GM18858 (cell line): ENCODE measurements around the gene AFF4.
"Not testable (repeated sequence)": the region's sequence is repeated elsewhere in the genome, so short reads cannot be mapped to it uniquely, and the experiment has no call there.

ENCODE experiments used
- ATAC-seq: cut with Tn5 transposase; IDR thresholded peaks from one replicate; pipeline ENCODE4 v1.9.1; 2021; ENCODE audit not compliant: unreplicated experiment

The AFF4 gene

DNA sequence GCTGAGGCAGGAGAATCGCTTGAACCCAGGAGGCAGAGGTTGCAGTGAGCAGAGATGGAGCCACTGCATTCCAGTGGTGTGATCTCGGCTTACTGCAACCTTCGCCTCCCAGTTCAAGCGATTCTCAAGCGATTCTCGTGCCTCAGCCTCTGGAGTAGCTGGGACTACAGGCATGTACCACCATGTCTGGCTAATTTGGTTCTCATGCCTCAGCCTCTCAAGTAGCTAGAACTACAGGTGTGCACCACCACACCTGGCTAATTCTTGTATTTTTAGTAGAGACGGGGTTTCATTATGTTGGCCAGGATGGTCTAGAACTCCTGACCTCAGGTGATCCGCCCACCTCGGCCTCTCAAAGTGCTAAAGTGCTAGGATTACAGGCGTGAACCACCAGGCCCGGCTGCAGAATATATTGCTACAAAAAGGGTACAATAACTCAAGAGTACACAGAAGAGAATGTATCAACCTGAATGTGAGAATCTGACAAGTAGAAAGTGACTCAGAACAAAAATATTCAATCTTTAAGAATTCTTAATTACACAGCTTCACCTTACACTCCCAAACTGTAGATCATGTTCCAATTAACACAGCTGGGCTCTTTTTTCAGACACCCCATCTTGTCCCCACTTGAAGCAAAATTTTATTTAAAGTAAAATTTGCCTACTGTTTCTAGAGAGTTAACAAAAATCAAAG is 2.2 kb downstream of the AFF4 start:
- not testable (repeated sequence) for ATAC-seq

DNA sequence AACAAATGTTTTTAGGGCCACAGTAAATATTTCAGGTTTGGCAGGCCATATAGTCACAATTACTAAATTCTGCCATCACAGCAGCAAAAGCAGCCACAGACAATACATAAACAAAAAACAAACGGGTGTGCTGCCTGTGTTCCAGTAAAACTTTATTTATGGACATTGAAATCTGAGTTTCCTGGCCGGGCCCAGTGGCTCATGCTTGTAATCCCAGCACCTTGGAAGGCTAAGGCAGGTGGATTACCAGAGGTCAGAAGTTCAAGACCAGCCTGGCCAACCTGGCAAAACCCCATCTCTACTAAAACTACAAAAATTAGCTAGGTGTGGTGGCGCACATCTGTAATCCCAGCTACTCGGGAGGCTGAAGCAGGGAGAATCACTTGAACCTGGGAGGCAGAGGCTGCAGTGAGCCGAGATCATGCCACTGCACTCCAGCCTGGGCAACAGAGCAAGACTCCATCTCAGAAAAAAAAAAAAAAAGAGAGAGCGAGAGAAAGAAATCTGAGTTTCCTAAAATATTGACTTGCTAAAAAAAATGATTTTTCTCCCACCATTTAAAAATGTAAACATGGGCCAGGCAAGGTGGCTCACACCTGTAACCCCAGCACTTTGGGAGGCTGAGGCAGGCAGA is 7.2 kb downstream of the AFF4 start:
- ATAC-seq: not testable (repeated sequence)

DNA sequence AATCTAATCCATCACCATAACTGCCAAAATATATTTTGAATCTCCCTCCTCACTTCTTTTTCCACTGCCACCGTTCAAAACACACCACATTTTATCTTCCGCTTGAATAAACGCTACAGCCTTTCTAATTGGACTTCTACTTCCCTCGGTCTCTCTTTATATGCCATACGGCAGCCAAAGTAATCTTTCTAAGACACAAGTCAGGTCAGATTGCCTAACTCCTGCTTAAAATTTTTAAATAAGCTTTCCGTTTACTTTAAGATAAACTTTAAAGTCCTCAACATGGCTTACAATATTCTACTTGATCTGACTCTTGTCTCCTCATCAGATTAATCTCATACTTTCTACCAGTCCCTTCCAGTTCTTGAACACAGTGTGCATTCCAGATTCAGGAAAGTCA is 9.7 kb downstream of the AFF4 start:
- no peak for ATAC-seq

DNA sequence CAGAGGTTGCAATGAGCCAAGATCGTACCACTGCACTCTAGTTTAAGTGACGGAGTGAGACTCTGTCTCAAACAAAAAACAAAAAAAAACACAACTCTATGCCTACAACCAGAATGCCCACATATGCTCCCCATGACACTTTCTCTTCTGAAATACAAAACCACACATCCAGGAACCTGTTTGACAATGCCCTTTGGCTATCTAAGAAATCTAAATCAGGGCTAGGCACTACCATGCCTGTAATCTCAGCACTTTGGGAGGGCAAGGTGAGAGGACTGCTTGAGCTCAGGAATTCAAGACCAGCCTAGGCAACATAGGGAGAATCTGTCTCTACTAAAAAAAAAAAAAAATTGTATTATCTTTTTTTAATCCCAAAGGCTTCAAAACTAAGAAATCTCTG is 10.6 kb downstream of the AFF4 start:
- ATAC-seq: no peak

DNA sequence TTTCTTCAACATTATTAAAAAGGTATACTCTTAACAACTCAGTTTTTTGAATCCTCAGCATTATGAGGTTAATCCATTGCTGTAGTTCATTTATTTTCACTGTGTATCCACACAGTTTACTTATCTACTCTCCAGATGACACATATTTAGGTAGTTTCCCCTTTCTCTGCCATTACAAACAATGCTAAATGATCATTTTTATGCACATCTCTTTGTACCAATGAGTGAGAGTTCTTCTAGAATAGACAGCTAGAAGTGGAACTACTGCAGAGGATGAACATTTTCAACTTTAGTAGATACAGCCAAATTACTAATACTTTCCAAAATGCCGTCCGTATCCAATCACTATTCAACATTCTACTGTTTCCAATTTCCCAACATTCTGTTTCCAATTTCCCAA is 11.5 kb downstream of the AFF4 start:
- no peak for ATAC-seq

DNA sequence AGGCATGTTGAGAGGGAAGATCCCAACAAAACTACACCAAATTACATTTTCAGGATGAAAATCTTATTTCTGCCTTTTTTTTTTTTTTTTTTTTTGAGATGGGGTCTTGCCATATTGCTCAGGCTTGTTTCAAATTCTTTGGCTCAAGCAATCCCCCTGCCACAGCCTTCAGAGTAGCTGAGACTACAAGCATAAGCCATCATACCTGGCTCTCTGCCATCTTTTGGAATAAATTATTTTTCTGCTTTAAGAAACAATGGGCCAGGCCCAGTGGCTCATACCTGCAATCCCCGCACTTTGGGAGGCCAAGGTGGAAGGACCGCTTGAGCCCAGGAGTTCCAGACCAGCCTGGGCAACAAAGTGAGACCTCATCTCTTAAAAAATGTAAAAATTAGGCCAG is 14.3 kb downstream of the AFF4 start:
- no peak for ATAC-seq

DNA sequence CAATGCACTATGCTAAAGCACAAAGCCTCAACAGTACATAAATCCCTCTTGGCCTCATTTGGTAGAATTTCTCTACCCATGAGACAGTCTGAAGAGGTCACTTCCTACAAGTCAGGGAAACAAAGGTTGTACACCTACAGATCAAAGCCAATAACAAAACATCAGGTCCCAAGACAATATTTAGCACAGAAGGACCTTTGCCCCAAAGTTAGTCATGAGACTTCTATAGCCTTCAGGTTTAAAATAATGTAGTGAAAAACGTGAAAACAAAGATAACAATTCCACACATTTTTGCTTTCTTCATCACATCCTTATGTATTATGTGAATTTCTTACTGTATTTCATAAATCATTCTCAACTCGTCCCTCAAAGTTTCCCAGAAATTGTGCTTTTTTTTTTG is 15.8 kb downstream of the AFF4 start:
- ATAC-seq: no peak

DNA sequence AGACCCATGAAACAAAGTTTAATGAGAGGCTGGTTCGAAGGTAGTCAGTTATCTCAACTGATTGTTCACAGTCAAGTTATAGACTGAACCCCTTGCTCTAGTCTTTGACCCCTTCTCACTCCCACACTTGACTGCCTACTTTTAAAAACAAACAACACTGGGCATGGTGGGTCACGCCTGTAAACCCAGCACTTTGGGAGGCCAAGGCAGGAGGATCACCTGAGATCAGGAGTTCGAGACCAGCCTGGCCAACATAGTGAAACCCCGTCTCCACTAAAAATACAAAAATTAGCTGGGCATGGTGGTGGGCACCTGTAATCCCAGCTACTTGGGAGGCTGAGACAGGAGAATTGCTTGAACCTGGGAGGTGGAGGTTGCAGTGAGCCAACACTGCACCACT is 18.1 kb downstream of the AFF4 start:
- ATAC-seq: not testable (repeated sequence)

DNA sequence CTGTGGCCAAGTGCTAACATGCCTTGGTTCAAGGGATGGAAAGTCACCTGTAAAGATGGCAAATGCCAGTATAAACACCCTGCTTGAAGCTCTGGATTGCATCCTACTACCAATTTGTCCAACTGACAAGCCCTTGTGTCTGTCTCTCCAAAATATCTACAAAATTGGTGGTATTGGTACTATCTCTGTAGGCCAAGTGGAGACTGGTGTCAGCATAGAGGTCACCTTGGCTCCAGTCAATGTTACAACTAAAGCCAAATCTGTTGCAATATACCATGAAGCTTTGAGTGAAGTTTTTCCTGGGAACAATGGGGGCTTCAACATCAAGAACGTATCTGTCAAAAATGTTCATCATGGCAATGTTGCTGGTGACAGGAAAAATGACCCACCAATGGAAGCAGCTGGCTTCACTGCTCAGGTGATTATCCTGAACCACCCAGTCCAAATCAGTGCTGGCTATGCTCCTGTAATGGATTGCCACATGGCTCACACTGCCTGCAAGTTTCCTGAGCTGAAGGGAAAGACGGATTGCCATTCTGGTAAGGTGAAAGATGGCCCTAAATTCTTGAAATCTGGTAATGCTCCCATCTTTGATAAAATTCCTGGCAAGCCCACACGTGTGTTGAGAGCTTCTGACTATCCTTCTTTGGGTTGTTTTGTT is 19.9 kb downstream of the AFF4 start:
- no peak for ATAC-seq

DNA sequence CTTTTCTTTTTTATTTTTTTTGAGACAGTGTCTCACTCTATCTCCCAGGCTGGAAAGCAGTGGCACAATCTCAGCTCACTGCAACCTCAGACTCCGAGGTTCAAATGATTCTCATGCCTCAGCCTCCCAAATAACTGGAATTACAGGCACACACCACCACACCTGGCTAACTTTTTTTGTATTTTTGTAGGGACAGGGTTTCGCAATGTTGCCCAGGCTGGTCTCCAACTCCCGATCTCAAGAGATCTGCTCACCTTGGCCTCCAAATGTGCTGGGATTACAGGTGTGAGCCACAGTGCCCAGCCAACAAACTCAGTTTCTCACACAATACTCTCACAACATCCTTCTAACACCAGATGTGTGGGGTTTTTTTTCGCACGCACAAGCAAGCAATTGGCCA is 22.1 kb downstream of the AFF4 start:
- no peak for ATAC-seq

DNA sequence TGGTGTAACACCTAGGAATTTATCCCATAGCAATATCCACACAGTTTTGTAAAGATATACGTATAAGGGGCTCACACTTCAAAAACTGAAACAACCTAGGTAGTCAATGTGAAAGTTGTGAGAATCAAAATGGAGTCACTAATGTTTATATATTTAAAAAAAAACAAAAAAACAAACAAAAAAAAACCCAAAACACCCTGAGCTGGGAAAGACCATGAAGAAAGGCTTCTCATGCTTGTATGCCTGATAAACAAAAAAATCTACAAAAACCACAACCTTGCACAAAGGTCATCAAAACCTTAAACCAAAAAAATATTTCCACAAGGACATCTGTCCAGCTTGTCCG is 35.4 kb downstream of the AFF4 start:
- no peak for ATAC-seq

DNA sequence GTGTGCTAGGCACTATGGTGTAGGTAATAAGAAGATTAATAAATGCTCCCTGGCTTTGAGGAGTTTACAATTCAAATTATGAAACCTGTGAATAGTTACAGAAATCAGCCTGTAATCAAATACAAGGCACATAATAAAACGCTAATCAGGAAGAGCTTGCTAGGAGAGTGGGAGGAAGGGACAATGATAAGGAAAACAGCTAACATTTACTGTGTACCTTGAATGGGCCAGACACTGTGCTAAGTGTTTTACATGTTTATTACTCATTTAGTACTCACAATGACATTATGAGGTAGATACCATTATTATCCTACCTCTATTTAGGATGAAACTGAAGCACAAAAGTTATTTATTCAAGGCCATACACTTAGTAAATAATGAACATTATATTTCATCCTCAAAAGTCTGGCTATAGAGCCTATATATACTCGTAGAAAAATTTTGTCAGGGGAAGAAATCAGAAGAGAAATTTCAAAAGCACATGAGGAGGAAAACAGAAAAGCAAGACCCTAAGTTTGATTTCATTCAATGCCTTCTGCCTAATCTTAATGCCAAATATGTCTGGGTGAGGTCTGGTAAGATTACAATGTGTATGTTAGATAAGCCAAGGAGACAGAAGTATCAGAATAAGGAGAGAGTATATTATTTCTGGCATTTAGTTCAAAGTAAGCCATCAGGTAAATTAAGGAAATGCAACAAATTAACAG is 35.9 kb downstream of the AFF4 start:
- no peak for ATAC-seq

DNA sequence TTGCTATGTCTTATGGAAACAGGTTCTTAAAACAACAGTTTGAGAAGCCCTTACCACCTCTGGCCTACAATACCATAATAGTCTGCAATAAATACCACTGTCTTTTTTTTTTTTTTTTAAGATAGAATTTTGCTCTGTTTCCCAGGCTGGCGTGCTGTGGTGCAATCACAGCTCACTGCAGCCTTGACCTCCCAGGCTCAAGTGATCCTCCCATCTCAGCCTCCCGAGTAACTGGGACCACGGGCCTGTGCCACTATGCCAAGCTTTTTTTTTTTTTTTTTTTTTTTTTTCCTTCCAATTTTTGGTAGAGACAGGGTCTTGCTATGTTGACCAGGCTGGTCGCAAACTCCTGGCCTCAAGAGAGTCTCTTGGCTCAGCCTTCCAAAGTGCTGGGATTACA is 37.0 kb downstream of the AFF4 start:
- no peak for ATAC-seq

DNA sequence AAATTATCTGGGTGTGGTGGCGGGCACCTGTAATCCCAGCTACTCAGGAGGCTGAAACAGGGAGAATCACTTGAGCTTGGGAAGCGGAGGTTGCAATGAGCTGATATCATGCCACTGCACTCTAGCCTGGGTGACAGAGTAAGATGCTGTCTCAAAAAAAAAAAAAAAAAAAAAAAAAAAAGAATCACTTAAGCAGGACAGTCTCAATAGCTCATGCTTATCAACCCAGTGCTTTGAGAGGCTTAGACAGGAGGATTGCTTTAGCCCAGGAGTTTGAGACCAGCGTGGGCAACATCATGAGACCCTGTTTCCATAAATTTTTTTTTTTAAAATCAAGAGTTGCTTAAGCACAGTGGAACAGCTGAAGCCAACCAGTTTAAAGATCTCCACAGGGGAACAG is 47.3 kb downstream of the AFF4 start:
- ATAC-seq: no peak

DNA sequence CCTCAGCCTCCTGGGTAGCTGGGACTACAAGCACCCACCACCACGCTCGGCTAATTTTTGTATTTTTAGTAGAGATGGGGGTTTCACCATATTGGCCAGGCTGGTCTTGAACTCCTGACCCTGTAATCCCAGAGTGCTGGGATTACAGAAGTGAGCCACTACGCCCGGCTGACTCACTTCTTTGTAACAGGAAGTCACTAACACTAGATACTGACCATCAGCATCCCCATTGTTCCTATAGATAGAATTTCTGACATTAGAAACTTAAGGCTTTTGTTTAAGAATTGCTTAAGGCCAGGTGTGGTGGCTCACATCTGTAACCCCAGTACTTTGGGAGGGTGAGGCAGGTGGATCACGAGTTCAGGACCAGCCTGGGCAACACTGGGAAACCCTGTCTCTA is 47.8 kb downstream of the AFF4 start:
- no peak for ATAC-seq

DNA sequence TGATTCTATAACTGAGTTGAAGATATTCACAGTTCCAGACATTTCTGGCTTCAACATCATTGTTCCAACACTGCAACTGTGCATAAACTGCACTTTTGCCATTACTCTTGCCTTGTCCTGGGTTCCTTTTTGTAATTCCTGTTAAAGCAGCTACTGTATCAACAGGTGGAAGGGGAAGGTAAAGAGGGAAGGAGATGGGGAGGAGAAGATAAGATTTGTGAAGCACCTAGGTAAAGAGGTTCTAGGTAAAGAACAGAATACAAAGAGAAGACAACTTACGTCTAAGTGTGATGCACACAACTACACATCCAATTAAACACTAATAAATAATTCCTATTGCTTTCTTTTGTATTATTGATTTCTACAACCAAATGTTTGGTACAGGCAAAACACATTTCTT is 53.7 kb downstream of the AFF4 start:
- no peak for ATAC-seq

DNA sequence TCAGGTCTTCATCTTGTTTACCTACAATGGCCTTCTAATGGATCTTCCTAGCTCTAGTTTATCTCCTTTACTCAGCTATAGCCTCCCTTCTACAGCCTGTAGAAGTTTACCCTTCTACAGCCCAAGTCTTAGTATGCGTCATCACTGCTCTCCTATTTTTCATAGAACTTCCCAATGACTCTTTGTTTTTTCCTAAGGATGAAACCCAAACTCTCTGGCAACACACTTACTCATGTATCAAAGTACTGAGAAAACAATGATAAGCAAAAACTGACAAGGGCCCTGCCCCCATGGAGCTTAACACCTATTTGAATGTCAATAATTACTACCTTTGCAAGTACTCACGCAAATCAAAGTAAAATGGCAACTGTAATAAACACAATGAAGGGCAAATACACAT is 56.3 kb downstream of the AFF4 start:
- ATAC-seq: no peak

DNA sequence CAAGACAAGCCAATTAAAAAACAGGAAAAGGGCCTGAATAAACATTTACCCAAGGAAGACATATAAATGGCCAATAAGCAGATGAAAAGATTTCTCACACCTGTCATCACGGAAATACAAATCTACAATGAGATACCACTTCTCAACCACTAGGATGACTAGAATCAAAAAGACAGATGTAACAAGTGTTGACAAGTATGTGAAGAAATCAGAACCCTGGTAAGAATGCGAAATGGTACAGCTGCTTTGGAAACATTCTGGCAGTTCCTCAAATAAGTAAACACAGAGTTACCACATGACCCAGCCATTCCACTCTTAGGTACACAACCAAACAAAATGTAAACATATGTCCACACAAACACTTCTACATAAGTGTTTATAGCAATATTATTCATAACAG is 57.5 kb downstream of the AFF4 start:
- no peak for ATAC-seq

DNA sequence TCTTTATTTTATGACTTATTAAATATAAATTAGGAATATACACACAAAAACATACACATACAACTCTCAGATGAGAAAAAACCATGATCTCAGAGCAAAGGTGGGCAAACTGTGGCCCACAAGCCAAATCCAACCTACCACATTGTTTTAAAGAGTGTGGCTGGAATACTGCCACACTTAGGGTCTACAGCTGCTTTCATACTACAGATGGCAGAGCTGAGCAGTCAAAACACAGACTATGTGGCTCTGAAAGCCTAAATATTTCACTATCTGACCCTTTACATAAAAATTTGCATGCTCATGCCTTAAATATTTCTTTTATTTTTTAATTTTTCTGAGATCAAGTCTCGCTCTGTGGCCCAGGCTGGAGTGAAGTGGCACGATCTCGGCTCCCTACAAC is 61.7 kb downstream of the AFF4 start:
- ATAC-seq: no peak

DNA sequence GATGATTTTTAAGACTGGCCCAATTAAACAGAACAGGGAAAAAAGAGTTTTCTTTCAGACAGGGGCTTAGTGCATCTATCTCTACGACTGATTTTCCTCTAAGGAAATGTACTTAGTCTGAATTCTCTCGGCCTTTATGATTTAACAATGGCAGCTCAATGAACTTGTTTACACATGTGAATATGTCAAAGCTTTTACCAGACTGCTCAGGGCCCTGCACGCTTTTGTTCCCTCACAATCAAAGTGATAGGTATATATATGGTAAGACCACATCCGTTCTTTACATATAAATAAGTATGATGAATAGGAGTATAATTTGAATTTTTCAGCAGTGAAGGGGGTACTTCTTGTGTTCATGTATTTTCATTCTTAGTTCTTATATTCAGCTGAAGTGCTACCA is 62.4 kb downstream of the AFF4 start:
- ATAC-seq: no peak

DNA sequence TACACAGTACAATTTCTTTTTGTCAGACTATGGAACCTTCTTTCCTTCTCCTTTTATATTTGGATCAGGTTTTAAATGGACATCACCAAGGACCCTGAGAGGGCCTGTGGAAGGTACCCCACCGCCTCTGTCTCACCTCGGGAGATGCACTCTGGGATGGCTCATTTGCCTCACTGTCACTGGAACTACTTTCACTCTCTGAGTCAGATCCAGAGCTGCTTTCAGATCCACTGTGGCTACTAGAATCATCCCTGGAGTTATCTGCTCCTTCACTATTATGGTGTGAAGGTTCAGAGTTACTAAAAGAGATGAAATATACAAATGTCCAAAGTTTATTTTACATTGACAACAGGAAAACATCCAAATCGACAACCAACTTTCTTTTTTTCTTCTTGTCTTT is 65.3 kb downstream of the AFF4 start:
- ATAC-seq: no peak

DNA sequence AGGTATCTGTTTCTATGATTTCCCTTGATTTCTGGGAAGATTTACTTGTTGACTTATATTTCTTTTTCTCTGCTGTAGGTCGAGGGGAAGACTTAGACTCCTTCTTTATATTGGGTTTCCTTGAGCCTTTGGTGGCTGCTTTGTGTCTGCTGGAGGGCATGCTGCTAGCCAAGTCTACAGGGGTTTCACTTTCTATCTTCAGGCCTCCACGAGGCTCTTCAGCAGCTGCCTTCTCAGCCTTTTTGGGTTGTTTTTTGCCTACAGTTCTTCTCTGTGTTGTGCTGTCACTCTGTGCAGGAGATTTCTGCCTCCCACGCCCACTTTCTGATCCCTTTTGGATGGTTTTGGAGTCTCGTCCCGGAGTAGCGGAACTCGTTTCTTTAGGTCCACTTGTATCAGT is 66.7 kb downstream of the AFF4 start:
- ATAC-seq: no peak
